Activated CD8-positive, alpha-beta T cell treated with anti-CD3 and anti-CD28 coated beads for 36 hours (primary cell): ENCODE measurements around the gene SIGLEC10. TPM values are rescaled to one million over a fixed set of nuclear protein-coding genes. Genes with fewer than 3 reads are reported as not detected.
"Not testable (repeated sequence)": the region's sequence is repeated elsewhere in the genome, so short reads cannot be mapped to it uniquely, and the experiment has no call there.

Experiments used
- ATAC-seq: fragments of 200-7000 bp; cut with Tn5 transposase; one replicate; pipeline ENCODE4 v1.10.0; 2021; ENCODE audit warnings: mild to moderate bottlenecking, moderate library complexity
- CTCF ChIA-PET: fragments of 350-600 bp; sonication (Branson Sonifier 250); formaldehyde crosslinking; loops from one replicate; lab custom pipeline; 2021; ENCODE audit warnings: antibody characterized with exemption; lab: Charles Lee
- POLR2A ChIA-PET: fragments of 350-600 bp; sonication (Branson Sonifier 250); formaldehyde crosslinking; loops from one replicate; lab custom pipeline; 2021; ENCODE audit warnings: antibody characterized with exemption; lab: Charles Lee
- DNase-seq: peaks from one replicate; pipeline ENCODE4 v3.0.0-alpha.2; 2020
- H3K27ac Mint-ChIP-seq: one replicate; pipeline ENCODE4 v1.8.0; 2021; ENCODE audit warnings: mild to moderate bottlenecking, mixed read lengths
- H3K27me3 Mint-ChIP-seq: one replicate; pipeline ENCODE4 v1.8.0; 2021; ENCODE audit warnings: mixed read lengths
- H3K36me3 Mint-ChIP-seq: one replicate; pipeline ENCODE4 v1.8.0; 2021; ENCODE audit warnings: low read depth, mixed read lengths
- H3K4me1 Mint-ChIP-seq: one replicate; pipeline ENCODE4 v1.8.0; 2021; ENCODE audit warnings: low read depth, mixed read lengths
- H3K4me3 Mint-ChIP-seq: one replicate; pipeline ENCODE4 v1.8.0; 2021; ENCODE audit warnings: mild to moderate bottlenecking, moderate library complexity, mixed read lengths
- H3K9me3 Mint-ChIP-seq: one replicate; pipeline ENCODE4 v1.8.0; 2021; ENCODE audit warnings: mixed read lengths
- intact Hi-C: fragments of 100-400 bp; cut with micrococcal nuclease; formaldehyde crosslinking; loops from one replicate; pipeline ENCODE4 v1.10.0; 2022
- total RNA-seq, 2 experiments: library from RNA; stranded (reverse); gene quantifications; one replicate each; pipeline ENCODE4 v1.2.3, GENCODE V29; 2021
- TF ChIP-seq, protein P1 (sequence below): fragments of 200-600 bp; IDR thresholded peaks from one replicate; pipeline ENCODE4 v1.8.0; 2022; ENCODE audit warnings: antibody characterized with exemption, mild to moderate bottlenecking

Gene SIGLEC10
- total RNA-seq, 2 experiments from 2014 or later = 0.32 TPM; not detected in 1

DNA sequence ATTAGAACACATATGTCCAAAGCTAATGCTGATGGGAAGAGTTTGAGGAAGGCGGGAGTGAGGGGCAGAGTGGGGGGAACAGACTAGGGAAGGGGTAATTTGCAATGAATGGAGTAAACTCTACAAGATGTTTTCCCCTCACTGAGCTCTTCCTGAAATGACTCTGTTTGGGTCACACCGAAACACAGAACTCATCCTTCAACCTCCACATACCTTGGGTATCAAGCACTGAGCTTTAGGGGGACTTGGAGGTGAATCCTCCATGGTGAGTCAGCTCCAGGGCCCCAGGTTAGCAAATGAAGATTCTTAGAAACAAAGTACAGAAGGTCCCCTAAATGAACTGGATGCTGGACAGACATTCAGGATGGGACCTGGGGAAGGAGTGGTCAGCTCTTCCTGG, 1.3 kb upstream of the SIGLEC10 start:
- ChIA-PET POLR2A (interaction anchor here (0.7 to 1.5 kb wide), 3 partner anchors 20 to 51 kb away, joined by 3 read pairs; partner anchors contain the start of gene NKG7), CTCF (interaction anchor here (0.7 to 6.3 kb wide), 10 partner anchors 11 to 242 kb away, joined by 3 to 60 read pairs (median 6); no protein-coding TSS in a partner anchor)
- H3K9me3 Mint-ChIP-seq = no peaks in the 10 kb centered on the region
- no peak overlapping the region for H3K4me3 Mint-ChIP-seq
- H3K27me3 Mint-ChIP-seq = peaks cover 21% of the 10 kb centered on the region
- ATAC-seq = no peak
- no peaks in the 10 kb centered on the region for H3K36me3 Mint-ChIP-seq
- TF ChIP-seq, protein P1, sequence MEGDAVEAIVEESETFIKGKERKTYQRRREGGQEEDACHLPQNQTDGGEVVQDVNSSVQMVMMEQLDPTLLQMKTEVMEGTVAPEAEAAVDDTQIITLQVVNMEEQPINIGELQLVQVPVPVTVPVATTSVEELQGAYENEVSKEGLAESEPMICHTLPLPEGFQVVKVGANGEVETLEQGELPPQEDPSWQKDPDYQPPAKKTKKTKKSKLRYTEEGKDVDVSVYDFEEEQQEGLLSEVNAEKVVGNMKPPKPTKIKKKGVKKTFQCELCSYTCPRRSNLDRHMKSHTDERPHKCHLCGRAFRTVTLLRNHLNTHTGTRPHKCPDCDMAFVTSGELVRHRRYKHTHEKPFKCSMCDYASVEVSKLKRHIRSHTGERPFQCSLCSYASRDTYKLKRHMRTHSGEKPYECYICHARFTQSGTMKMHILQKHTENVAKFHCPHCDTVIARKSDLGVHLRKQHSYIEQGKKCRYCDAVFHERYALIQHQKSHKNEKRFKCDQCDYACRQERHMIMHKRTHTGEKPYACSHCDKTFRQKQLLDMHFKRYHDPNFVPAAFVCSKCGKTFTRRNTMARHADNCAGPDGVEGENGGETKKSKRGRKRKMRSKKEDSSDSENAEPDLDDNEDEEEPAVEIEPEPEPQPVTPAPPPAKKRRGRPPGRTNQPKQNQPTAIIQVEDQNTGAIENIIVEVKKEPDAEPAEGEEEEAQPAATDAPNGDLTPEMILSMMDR = no peak
- H3K27ac Mint-ChIP-seq = no peak overlapping the region
- no peak for DNase-seq
- intact Hi-C loops = no loop called here
- H3K4me1 Mint-ChIP-seq = peaks cover 28% of the 10 kb centered on the region

DNA sequence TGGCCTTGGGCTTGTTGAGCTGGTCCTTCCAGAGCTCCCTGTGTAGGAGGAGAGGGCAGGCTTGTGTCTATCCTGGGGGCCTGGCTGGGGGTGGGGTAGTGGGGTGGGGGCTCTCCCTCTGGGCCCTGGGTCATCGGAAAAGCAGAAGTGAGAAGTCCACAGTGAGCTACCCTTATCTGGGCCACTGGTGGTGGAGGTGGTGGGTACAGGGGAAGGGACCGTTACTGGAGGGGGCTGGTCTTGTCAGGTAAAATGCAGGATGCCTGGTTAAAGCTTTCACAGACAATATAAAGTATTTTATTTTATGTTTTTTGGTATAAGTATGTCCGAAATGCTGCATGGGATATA, 342 bp upstream of the SIGLEC10 start:
- no peak for ATAC-seq
- DNase-seq = no peak
- peaks cover 21% of the 10 kb centered on the region for H3K27me3 Mint-ChIP-seq

DNA sequence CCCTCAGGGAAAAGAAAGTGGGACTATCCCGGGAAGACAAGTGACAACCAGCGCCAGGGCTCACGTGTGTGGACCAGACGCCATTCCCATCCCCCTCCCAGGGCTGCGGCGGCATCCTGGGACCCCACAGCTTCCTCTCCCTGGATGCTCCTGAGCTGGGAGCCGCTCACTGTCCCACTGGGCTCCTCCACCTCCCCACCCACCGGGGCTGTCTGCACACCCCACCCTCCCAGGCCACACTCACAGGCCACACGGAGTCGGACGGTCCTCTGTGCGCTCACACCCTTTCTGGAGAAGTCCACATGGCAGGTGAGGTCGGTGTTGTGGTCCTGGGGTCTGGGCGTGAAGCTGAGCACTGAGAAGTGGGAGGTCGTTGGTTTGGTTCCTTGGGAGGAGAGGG, 1.0 kb downstream of the SIGLEC10 start:
- DNase-seq, ATAC-seq, H3K9me3 Mint-ChIP-seq, POLR2A ChIA-PET, H3K27ac Mint-ChIP-seq, intact Hi-C loops, H3K4me3 Mint-ChIP-seq, H3K36me3 Mint-ChIP-seq: not testable (repeated sequence)
- CTCF ChIA-PET = interaction anchor here (1.2 to 6.3 kb wide), 5 partner anchors 18 to 241 kb away, joined by 3 to 60 read pairs (median 4); no protein-coding TSS in a partner anchor
- Mint-ChIP-seq H3K27me3 (peaks cover 21% of the 10 kb centered on the region), H3K4me1 (peaks cover 28% of the 10 kb centered on the region)

More for the DNA sequence above, 342 bp upstream of the SIGLEC10 start:
- H3K4me3 Mint-ChIP-seq = no peak overlapping the region
- H3K9me3 Mint-ChIP-seq = no peaks in the 10 kb centered on the region
- ChIA-PET CTCF (interaction anchor here (0.7 to 6.3 kb wide), 12 partner anchors 10 to 239 kb away, joined by 3 to 60 read pairs (median 4); no protein-coding TSS in a partner anchor), POLR2A (interaction anchor here (0.7 to 1.5 kb wide), 3 partner anchors 24 to 71 kb away, joined by 3 read pairs; no protein-coding TSS in a partner anchor)
- peaks cover 28% of the 10 kb centered on the region for H3K4me1 Mint-ChIP-seq
- H3K27ac Mint-ChIP-seq = no peak overlapping the region
- peaks cover 1% of the 10 kb centered on the region for H3K36me3 Mint-ChIP-seq
- TF ChIP-seq, protein P1 = no peak
- intact Hi-C loops = no loop called here

DNA sequence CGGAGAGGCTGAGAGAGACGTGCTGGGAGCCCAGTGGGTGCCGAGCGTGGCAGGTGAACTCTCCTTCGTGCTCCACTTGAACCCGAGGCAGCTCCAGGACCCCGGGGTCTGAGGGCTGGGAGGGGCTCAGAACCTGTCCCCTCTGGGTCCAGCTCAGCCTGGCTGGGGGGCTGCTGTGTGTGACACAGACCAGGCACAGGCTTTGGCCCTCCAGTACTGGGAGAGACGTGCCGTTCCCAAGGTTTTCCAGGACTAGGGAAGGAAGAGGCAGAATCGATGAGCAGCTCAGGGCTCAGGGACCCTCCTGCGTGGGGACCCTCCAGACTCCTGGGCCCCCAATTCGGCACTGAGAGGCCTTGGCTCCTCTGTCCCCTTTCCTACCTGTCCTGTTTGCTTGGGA, 2.3 kb downstream of the SIGLEC10 start:
- CTCF ChIA-PET = no interaction called here
- ATAC-seq = no peak
- peaks cover 22% of the 10 kb centered on the region for H3K4me1 Mint-ChIP-seq
- peaks cover 1% of the 10 kb centered on the region for H3K36me3 Mint-ChIP-seq
- no peaks in the 10 kb centered on the region for H3K9me3 Mint-ChIP-seq
- no peak overlapping the region for H3K27ac Mint-ChIP-seq
- no peak for DNase-seq
- H3K27me3 Mint-ChIP-seq = peaks cover 19% of the 10 kb centered on the region
- intact Hi-C loops = no loop called here
- POLR2A ChIA-PET = no interaction called here
- TF ChIP-seq, protein P1 = no peak
- no peak overlapping the region for H3K4me3 Mint-ChIP-seq

DNA sequence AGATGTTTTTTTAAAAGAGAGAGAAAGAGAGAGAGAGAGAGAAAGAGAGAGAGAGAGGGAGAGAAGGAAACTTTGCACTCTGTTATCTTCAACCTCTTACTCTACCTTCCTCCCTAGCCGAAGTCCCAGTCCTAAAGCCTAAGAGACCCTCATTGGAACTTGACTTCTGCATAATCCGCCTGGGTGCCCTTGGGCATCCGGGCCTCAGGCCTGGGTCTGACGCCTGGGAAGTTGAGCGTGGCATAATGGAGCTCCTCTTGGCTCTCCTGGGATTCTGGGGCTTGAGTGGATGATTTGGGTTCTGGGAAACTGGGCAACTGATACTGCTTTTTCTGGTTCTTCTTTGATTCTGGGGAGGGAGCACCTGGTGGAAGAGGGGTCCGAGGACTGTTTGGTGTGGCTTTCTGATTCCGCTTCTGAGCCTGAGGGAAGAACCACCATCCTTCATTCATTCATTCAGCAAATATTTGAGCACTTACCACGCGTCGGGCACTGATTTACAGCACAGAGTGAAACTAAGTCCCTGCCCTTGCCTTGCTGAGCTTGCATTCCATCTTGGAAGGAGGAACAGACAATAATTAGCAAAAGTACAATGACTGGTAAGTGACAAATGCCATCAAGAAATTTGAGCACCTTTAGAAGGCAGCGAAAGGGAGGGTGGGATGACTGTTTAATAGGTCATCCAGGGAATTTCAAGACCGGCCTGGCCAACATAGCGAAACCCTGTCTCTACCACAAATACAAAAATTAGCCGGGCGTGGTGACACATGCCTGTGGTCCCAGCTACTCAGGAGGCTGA, 6.3 kb downstream of the SIGLEC10 start:
- Mint-ChIP-seq H3K27me3 (peaks cover 20% of the 10 kb centered on the region), H3K27ac (no peak overlapping the region), H3K4me3 (no peak overlapping the region), H3K36me3 (peaks cover 4% of the 10 kb centered on the region), H3K9me3 (no peaks in the 10 kb centered on the region), H3K4me1 (peaks cover 9% of the 10 kb centered on the region)
- no peak for ATAC-seq
- TF ChIP-seq, protein P1 = no peak
- POLR2A ChIA-PET = no interaction called here
- intact Hi-C loops = no loop called here
- no peak for DNase-seq
- CTCF ChIA-PET = interaction anchor here (1.3 to 1.7 kb wide), 2 partner anchors 11 to 17 kb away, joined by 3 to 7 read pairs; no protein-coding TSS in a partner anchor
